ENCODE measurements around the gene ARHGEF12. TPM values are rescaled to one million over a fixed set of nuclear protein-coding genes. Genes with fewer than 3 reads are reported as not detected.
A peak's percentile ranks its signal among the peaks of the same experiment; 100 is the strongest.

ARHGEF12 gene
- total and polyA plus RNA-seq, 10 of the 15 experiments (the other 5 are each of a cell fraction or from before 2014, with no cell fraction given), result 2.7 to 40.8 (median 20.9) TPM

DNA sequence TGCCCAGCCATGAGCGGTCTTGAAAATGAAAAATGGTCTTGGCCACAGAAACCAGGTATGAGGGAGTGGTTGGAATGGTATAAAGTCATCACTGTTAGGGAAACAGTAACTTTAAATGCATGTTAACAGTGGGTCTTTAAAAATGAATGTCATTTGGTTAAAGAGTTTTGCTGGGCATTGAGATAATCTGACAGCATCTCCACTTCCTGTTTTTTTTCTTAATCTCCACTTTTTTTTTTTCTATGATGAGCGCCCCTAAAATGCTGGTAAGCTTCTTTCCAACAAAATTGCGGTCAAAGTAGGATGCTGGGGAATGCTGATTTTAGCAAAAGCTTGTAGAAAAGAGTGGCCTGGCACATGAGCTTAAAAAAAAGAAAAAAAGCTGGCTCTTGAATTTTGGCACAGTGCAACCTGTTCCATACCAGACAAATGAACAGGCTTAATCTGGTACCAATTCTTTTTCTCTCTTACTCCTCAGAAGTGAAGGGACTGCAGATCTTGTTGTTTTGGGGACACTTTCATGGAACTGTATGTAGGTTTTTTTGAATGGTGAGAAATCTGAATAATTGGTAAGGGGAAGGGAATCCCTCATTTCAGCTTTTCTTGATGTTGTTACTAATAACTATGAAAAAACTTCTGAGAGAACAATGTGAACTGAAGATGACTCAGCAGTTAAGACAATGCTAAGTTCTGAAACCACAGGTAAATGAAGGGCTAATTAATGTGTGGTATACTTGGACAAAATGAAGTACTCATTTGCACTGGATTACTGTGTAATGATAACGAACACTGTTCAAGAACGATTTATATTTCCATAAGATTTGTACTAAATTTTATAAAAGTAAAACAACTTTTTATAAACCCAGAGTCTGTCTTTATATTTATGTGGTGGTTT, 3.1 kb upstream of the ARHGEF12 start:
- ATAC-seq (no peak), DNase-seq (ENCODE audit: low read depth, low spot score) (no peak), FAIRE-seq (no peak)
- Histone ChIP-seq H3K4me2 (ENCODE audit: control insufficient read depth, insufficient read depth) (no peak overlapping the region), H3K79me2 (ENCODE audit: control insufficient read depth, insufficient read depth, low read length) (peaks cover 18% of the 10 kb centered on the region), H3K9me3 (replicated peaks; ENCODE audit: control insufficient read depth, insufficient read depth, low read length) (no peaks in the 10 kb centered on the region; the same call in 2 of the 3 replicates), H3K27me3 (replicated peaks in 1 of 2; ENCODE audit: control insufficient read depth in 2 of 2, insufficient read depth in 2 of 2, low read length in 1 of 2) (no peaks in the 10 kb centered on the region), H4K20me1 (ENCODE audit: control insufficient read depth, insufficient read depth) (peaks cover 2% of the 10 kb centered on the region), H3K4me1 (ENCODE audit: control insufficient read depth, insufficient read depth, low read length) (peaks cover 9% of the 10 kb centered on the region), H3K27ac (ENCODE audit: control insufficient read depth, insufficient read depth) (no peak overlapping the region), H3K36me3 (ENCODE audit: control insufficient read depth in 2 of 2, insufficient read depth in 2 of 2, low read length in 1 of 2) (no peaks in the 10 kb centered on the region), H3K4me3 (no peak overlapping the region), H2AFZ (ENCODE audit: control insufficient read depth, low read depth, low read length) (no peak overlapping the region; the same call in 1 of the 2 replicates), H3K9ac (ENCODE audit: control insufficient read depth, insufficient read depth, low read length) (no peak overlapping the region)
- BruUV-seq (replicated peaks), result no TSS peak
- SMC1A ChIA-PET (ENCODE audit: uncharacterized antibody, unreplicated experiment), result interaction anchor here (0.8 to 3.3 kb wide), 8 partner anchors 67 to 352 kb away, joined by 3 to 23 read pairs (median 4); no protein-coding TSS in a partner anchor
- 61% methylated on average over 5 of the region's 5 CpGs for WGBS (ENCODE audit: insufficient coverage, insufficient replicate concordance, low lambda C conversion rate, missing lambda C conversion rate)
- CTCF ChIA-PET, result interaction anchor here (0.6 to 3.9 kb wide), 11 partner anchors 8 to 1083 kb away, joined by 3 to 16 read pairs (median 4); no protein-coding TSS in a partner anchor
- intact Hi-C loops (cut with micrococcal nuclease; ENCODE audit: unreplicated experiment) (loop anchor here (10.0 kb wide), 2 partner anchors 592 to 862 kb away; no protein-coding TSS in a partner anchor), in situ Hi-C loops (cut with MboI) (loop anchor here (10.0 kb wide), 1 partner anchor 622 kb away; no protein-coding TSS in a partner anchor)
- TF ChIP-seq MTA2 (IDR thresholded peaks at IDR 0.05; ENCODE audit: low read depth), result peak; percentile 83
- TF ChIP-seq NFIC (IDR thresholded peaks at IDR 0.05; ENCODE audit: low read depth, low read length), result no peak
- TF ChIP-seq IRF4 (IDR thresholded peaks at IDR 0.05; ENCODE audit: low read depth, low read length), result no peak
- TF ChIP-seq ZNF24 (IDR thresholded peaks at IDR 0.05), result peak; percentile 79
- TF ChIP-seq RUNX3 (IDR thresholded peaks at IDR 0.05; ENCODE audit: low read length), result 0 out of 2 replicates have a peak, but pooled peaks have one; percentile 6
- TF ChIP-seq, protein P1, sequence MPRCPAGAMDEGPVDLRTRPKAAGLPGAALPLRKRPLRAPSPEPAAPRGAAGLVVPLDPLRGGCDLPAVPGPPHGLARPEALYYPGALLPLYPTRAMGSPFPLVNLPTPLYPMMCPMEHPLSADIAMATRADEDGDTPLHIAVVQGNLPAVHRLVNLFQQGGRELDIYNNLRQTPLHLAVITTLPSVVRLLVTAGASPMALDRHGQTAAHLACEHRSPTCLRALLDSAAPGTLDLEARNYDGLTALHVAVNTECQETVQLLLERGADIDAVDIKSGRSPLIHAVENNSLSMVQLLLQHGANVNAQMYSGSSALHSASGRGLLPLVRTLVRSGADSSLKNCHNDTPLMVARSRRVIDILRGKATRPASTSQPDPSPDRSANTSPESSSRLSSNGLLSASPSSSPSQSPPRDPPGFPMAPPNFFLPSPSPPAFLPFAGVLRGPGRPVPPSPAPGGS (IDR thresholded peaks at IDR 0.05; ENCODE audit: borderline replicate concordance, insufficient read depth, low read depth, low read length, poor library complexity, severe bottlenecking), result no peak
- TF ChIP-seq NR2C1 (IDR thresholded peaks at IDR 0.05), result no peak
- peak; percentile 97 for TF ChIP-seq BACH1 (IDR thresholded peaks at IDR 0.05; ENCODE audit: borderline replicate concordance)
- TF ChIP-seq ZNF274 (IDR thresholded peaks at IDR 0.05; ENCODE audit: insufficient read depth, insufficient read length), result no peak
- peak; percentile 70 for TF ChIP-seq SPI1 (IDR thresholded peaks at IDR 0.05; ENCODE audit: borderline replicate concordance, insufficient read depth, low read depth, low read length)
- RAD21 ChIA-PET (ENCODE audit: unreplicated experiment), result interaction anchor here (0.6 to 1.8 kb wide), 4 partner anchors 68 to 352 kb away, joined by 3 to 7 read pairs (median 4); no protein-coding TSS in a partner anchor
- POLR2A ChIA-PET, result interaction anchor here (0.6 kb wide), 1 partner anchor 364 kb away, joined by 3 read pairs; no protein-coding TSS in a partner anchor
